GM10266 (cell line): Measurements from ENCODE around the gene INPP5F.

Source experiments
- DNase-seq: peaks from one replicate; pipeline ENCODE4 v3.0.0; 2012; ENCODE audit errors: extremely low spot score
- TF ChIP-seq, protein P1 (sequence below): IDR thresholded peaks from 2 replicates; pipeline ENCODE4 v1.5.1; 2012; ENCODE audit warnings: mild to moderate bottlenecking, low read depth; ENCODE audit not compliant: control insufficient read depth, insufficient read depth; ENCODE audit errors: missing control alignments

INPP5F gene

DNA sequence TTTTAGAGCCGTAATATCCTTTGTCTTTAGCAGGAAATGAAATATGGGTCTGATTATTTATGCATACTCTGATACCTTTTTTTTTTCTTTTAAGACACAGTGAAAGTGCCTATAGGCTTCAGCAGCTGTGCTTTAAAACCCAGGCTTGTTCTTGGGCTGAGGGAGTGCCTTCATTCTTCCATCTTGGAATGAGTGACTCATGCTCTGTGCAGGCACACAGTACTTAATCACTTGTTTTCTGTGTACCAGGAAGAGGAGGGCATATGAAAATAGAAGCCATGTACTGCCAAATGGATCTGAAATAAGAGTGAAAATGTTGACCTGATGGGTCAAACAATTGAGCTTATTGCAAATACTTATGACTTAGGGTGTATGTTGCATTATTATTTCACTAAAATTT lies 12.0 kb downstream of the INPP5F start:
- DNase-seq: no peak
- TF ChIP-seq, protein P1, sequence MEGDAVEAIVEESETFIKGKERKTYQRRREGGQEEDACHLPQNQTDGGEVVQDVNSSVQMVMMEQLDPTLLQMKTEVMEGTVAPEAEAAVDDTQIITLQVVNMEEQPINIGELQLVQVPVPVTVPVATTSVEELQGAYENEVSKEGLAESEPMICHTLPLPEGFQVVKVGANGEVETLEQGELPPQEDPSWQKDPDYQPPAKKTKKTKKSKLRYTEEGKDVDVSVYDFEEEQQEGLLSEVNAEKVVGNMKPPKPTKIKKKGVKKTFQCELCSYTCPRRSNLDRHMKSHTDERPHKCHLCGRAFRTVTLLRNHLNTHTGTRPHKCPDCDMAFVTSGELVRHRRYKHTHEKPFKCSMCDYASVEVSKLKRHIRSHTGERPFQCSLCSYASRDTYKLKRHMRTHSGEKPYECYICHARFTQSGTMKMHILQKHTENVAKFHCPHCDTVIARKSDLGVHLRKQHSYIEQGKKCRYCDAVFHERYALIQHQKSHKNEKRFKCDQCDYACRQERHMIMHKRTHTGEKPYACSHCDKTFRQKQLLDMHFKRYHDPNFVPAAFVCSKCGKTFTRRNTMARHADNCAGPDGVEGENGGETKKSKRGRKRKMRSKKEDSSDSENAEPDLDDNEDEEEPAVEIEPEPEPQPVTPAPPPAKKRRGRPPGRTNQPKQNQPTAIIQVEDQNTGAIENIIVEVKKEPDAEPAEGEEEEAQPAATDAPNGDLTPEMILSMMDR: no peak

DNA sequence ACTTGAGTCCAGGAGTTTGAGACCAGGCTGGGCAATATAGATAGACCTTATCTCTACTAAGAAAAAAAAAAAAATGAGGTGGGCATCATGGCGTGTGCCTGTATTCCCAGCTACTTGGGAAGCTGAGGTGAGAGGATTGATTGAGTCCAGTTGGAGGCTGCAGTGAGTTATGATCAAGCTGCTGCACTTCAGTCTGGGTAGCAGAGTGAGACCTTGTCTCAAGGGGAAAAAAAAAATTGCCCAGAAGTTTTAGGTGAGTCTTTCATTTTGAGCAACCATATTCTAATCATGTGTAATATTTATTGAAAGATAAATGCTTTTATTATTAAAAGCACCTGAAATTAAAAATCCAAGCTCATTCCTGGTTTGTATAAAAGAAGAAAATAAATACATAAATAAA lies 13.1 kb downstream of the INPP5F start:
- no peak for DNase-seq
- TF ChIP-seq, protein P1: no peak

DNA sequence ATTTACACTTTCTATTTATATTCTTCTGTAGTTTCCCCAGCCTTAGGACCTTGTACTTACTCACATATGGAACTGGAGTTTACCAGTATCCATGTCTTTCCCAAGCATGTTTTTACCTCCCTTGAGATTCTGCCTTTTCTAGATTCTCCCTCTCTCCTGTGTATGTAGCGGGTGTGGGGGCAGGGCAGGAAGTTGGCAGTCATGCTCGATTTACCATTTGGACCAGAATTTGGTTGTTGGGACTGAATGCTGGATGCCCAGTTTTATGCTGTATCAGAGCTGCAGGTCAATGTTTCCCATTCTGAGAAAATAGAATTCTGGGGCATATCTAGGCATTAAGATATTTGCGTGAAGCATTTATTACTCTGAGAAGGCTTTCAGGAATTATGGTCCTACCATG lies 14.2 kb downstream of the INPP5F start:
- TF ChIP-seq, protein P1: no peak

GRCh38 chr10:119742947-119743648 lies 17.2 kb downstream of the INPP5F start:
- TF ChIP-seq, protein P1: no peak
- DNase-seq: no peak

More for the DNA sequence above, 14.2 kb downstream of the INPP5F start:
- DNase-seq: no peak

DNA sequence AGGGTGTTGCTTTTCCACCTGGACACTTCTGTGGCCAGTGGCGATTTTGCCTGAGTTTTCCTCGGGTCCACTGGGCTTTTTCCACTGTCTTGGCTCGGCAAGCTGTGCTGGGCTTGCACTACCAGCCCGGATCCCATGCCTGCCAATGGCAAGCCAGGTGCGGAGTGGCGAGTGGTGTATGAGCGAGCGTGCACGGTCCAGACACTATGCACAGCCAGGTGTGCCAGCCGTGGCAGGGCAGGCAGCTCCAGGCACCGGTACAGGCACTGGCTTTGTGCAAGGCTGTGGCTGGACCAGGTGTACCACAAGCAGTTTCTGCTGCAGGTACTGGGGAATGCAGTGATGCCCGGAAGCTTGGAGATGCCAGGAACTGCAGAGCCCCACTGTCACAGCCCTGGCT lies 22.1 kb downstream of the INPP5F start:
- DNase-seq: no peak
- TF ChIP-seq, protein P1: no peak

DNA sequence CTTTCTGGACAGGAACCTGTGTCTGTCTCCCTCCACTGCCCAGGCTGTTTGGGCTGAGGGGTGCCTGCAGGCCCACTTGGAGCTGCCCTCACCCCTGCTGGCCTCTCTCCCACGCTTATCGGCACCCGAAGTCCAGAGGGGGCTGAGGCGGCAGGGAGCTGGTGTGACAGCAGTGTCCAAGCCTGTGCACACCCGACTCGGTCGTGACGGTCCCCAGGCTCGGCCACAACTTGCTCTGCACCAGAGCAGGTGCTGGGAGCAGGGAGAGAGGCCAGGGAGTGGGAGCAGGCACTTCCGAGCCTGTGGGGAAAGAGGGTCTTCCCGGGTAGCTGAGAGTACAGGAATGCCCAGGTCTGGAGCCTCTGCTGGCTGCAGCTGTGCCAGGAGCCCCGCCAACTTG lies 23.0 kb downstream of the INPP5F start:
- TF ChIP-seq, protein P1: no peak
- no peak for DNase-seq

- TF ChIP-seq, protein P1: no peak
- DNase-seq: no peak
These were observed 23.6 kb downstream of the INPP5F start for GRCh38 chr10:119749455-119749854.
